GM20431 (cell line): ENCODE results near the gene TRIM46.
"Not testable (repeated sequence)": the region's sequence is repeated elsewhere in the genome, so short reads cannot be mapped to it uniquely, and the experiment has no call there.

Experiments
- in situ Hi-C: fragments of 300-500 bp; cut with MseI, MboI; formaldehyde crosslinking; loops from one replicate; pipeline ENCODE4 v1.15.0; 2020; ENCODE audit warnings: low sequenced_read_pairs; ENCODE audit not compliant: unreplicated experiment

The TRIM46 gene

DNA sequence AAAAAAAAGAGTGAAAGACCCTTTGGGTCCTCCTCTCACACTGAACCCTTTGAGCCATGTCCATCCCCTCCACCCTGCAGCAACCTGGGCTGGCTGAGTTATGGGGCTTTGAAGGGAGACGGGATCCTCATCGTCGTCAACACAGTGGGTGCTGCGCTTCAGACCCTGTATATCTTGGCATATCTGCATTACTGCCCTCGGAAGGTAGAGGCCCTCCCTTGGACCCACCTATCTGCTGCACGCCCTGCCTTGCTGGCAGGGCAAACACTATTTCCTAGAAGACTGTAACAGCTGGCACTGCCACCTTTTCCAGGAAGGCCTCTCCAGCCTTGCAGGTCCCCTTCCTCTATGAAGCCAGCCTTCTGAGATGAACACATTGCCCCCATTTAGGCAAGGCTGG is 36.9 kb upstream of the TRIM46 start:
- in situ Hi-C loops: no loop called here

DNA sequence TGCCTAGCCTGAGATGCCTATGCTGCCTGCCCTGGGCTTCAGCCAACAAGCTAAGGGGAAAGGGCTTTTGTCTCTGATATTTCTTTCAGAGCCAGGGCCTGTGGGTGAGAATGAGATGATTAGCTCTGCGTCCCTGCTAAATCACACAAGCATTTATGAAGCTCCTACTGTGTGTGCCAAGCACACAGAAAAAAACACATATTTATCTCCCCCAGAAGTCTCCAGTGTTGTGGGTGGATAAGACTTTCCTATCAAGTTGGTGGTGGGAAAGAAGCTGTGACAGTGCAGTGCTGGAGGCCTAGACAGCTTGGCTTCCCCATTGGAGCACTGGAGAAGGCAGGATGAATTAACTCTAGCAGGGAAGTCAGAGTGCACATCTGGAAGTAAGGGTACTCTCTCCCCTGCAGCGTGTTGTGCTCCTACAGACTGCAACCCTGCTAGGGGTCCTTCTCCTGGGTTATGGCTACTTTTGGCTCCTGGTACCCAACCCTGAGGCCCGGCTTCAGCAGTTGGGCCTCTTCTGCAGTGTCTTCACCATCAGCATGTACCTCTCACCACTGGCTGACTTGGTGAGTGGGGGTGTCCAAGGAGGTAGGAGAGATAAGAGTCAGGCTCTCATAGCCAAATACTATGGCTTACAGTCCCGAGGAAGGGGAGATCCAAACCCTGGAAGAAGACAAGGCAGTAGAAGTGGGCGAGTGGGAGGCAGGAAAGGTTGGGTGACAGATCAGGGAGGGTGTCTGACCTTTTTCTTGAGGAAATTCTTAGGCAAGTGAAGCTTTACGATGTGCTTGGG is 36.3 kb upstream of the TRIM46 start:
- in situ Hi-C loops: no loop called here

DNA sequence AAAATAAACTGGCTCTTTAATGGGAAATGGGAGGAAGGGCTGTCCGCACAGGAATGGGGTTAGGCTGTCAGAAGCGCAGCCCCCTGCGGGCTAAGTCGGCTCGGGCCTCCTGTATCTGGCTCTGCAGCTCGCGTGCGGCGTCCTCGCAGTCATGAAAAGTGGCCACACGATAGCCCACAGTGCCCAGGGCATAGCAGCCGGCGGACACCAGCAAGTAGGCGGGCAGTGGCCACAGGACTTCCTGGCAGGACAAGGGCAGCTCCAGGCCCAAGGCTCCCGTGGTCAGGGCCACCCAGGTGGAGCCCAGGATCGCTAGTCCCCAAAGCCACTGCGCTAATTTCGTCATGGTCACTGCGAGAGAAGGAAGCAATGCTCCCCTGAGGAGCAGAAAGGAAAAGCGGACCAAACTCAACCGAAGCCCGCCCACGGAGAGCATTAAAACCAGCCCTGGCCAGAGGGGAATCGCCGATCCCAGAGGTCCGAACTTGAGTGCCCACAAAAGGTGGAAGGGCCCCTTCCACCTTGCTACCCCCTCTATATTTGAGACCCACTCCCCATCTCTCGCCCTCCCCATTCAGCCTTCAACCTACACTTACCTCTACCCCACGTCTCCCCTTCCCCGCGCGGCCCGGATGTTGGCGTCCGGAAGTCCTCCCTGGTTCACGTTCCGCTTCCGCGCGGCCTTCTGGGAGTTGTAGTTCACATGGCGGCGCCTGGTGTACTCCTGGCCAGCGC is 33.6 kb upstream of the TRIM46 start, which contains the start of gene DPM3:
DPM3 (minus strand) TSS at position 637 of the 735 bp plus-strand sequence; CDS start at position 346, 291 bp downstream.
- in situ Hi-C loops: no loop called here

DNA sequence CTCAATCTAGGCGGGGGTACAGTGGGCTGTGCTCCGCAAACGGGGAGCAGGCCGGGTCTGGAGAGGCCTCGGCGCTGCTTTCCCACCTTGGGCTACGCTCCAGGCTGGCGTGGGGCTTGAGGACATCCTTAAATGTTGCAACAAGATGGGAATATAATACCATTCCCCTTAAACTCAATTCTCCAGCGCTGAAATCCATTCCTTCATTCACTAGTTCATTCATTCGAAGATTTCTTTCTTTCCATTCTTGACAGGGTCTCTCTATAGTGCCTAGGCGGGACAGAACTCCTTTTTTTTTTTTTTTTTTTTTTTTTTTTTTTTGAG is 33.1 kb upstream of the TRIM46 start:
- in situ Hi-C loops: no loop called here

DNA sequence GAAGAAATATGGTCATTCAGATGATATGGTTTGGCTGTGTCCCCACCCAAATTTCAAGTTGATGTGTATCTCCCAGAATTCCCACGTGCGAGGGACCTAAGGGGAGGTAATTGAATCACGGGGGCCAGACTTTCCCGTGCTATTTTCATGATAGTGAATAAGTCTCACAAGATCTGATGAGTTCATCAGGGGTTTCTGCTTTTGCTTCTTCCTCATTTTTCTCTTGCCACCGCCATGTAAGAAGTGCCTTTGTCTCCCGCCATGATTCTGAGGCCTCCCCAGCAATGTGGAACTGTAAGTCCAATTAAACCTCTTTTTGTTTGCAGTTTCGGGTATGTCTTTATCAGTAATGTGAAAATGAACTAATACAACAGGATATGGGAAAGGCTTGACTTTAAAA is 31.9 kb upstream of the TRIM46 start:
- in situ Hi-C loops: no loop called here

DNA sequence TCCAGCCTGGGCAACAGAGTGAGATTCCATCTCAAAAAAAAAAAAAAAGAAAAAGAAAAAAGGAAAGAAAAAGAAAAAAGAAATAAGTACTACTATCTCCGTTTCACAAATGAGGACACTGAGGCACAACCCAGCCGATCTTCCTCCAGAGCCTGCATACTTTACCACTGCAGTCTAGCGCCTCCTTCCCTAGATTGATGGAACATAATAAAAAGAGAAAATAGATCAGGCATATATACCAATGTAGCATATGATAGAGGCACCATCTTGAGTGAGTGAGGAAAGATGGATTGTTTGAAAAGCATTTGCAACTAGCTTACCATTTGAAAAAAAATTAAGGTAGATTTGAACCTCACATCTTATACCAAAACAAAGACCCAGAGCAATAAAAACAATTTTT is 28.2 kb upstream of the TRIM46 start:
- in situ Hi-C loops: no loop called here

DNA sequence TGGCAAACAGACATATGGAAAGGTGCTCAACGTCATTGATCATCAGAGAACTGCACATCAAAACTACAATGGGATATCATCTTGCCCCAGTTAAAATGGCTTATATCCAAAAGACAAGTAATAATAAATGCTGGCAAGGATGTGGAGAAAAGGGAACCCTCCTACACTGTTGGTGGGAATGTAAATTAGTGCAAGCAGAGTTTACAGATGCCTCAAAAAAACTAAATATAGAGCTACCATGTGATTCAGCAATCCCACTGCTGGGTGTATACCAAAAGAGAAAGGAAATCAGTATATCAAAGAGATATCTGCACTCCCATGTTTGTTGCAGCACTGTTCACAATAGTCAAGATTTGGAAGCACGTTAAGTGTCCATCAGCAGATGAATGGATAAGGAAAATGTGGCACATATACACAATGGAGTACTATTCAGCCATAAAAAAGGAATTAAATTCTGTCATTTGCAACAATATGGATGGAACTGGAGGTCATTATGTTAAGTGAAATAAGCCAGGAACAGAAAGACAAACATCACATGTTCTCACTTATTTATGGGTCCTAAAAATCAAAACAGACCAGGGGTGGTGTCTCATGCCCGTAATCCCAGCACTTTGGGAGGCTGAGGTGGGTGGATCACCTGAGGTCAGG is 17.5 kb upstream of the TRIM46 start:
- in situ Hi-C loops: not testable (repeated sequence)

DNA sequence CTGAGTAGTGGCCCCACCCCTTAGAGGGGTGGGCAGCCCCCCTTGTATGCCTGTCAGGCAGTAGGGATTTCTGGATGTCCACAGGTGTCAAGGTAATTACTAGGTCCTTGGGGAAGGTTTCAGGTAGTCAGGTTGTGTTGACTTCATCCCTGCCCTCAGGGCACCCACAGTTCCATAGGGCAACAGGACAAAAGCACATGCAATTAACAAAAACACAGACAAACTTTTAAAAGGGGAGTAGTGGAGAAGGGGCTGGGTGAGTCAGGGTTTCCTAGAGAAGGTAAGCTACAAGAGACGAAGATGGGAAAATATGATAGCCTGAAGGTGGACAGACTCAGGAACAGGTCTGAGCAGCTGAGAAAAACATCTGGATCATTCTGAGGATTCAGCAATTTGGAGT is 14.7 kb upstream of the TRIM46 start:
- in situ Hi-C loops: no loop called here

DNA sequence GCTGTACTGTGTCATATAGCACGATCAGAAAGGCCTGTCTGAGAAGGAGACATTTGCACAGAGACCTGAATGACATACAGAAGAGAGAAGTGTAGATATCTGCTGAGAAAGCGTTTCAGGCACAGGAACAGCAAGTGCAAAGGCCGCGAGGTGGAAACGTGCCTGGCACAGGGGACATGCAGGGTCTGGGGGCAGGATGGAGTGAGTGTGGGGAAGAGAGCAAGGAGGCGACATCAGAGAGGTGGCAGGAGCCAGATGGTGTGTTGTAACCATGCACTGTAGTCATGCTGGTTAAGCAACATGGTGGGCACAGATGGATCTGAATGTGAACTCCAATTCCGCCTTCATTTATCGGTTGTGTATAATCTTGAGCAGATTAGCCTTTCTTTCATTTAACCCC is 13.5 kb upstream of the TRIM46 start:
- in situ Hi-C loops: loop anchor here (5.0 kb wide), 1 partner anchor 63 kb away; no protein-coding TSS in a partner anchor

DNA sequence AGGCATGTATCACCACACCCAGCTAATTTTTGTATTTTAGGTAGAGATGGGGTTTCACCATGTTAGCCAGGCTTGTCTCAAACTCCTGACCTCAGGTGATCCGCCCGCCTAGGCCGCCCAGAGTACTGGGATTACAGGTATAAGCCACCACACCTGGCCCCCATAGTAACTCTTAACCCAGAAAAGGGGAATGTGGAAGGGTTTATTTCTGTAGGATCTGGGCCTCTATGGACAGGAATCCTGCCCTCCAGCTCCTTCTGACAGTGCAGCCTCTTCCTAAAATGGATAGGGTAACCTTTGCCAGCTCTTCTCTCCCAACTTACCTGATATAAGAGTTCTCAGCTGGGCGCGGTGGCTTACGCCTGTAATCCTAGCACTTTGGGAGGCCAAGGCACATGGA is 11.0 kb upstream of the TRIM46 start:
- in situ Hi-C loops: loop anchor here (5.0 kb wide), 1 partner anchor 65 kb away; no protein-coding TSS in a partner anchor

DNA sequence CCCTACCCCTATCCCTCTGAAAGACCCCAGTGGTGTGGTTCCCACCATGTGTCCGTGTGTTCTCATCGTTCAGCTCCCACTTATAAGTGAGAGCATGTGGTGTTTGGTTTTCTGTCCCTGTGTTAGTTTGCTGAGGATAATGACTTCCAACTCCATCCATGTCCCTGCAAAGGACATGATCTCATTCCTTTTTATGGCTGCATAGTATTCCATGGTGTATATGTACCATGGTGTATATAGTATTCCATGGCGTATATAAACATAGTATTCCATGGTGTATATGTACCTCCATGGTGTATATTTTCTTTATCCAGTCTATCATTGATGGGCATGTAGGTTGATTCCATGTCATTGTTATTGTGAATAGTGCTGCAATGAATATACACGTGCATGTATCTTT is 9.9 kb upstream of the TRIM46 start:
- in situ Hi-C loops: loop anchor here (5.0 kb wide), 1 partner anchor 66 kb away; no protein-coding TSS in a partner anchor

DNA sequence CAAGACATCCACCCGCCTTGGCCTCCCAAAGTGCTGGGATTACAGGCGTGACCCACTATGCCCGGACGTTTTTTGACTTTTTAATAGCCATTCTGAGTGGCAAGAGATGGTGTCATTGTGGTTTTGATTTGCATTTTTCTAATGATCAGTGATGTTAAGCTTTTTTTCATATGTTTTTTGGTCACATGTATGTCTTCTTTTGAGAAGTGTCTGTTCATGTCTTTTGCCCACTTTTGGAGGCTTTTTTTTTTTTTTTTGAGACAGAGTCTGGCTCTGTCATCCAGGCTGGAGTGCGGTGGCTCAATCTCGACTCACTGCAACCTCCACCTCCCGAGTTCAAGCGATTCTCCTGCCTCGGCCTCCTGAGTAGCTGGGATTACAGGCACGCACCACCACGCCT is 9.0 kb upstream of the TRIM46 start:
- in situ Hi-C loops: loop anchor here (5.0 kb wide), 1 partner anchor 67 kb away; no protein-coding TSS in a partner anchor

DNA sequence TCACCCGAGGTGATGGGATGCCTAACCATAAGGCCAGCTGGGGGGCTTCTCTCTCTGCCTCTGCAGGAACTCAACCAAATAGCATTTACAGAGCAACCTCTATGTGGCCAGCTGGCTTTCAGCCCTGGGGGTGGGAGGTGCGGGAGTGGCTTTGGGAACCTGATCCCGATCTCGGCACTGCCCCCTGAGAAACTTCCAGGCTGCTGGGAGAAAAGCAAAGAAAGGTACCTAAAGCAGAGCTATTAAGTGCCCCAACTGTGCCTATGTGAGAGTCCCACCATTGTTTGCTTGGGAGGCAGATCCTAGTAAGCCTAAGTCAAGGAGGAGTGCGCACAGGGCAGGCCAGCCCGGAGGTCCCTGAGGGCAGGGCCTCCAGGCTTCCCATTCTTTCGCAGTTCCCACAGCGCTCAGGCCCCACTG is 7.6 kb upstream of the TRIM46 start:
- in situ Hi-C loops: no loop called here

DNA sequence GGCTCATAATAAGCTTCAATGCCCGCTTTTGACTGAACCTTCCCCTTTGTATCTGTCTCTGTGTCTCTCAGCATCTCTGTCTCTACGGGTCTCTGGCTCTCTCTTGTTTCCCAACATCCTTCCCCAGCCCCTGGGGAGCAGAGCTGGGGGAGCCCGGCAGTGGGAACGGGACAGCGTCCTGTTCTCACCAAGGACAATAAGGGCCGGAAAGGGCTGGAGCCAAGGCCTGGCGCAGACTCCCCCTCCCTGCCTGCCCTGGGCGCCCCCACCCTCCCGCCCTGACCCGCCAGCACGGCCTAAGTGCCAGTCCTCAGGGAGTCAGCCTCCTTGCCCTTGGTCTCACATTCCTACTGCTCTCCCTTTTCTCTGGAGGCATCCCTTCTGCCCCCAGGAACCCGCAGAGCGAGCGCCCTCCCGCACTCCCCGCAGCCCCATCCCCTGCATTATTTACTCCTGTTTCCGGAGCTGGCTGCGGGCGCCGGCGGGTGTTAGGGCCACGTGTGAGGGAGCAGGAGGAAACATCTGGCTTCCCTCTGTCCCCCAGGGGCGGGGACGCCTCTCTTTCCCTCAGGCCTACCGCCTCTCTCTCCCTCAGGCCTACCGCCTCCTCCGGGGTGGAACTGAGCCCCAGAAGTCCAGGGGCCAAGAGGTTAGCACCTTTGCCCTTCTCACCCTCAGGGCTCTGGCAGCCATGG is 7.0 kb upstream of the TRIM46 start:
- in situ Hi-C loops: no loop called here

DNA sequence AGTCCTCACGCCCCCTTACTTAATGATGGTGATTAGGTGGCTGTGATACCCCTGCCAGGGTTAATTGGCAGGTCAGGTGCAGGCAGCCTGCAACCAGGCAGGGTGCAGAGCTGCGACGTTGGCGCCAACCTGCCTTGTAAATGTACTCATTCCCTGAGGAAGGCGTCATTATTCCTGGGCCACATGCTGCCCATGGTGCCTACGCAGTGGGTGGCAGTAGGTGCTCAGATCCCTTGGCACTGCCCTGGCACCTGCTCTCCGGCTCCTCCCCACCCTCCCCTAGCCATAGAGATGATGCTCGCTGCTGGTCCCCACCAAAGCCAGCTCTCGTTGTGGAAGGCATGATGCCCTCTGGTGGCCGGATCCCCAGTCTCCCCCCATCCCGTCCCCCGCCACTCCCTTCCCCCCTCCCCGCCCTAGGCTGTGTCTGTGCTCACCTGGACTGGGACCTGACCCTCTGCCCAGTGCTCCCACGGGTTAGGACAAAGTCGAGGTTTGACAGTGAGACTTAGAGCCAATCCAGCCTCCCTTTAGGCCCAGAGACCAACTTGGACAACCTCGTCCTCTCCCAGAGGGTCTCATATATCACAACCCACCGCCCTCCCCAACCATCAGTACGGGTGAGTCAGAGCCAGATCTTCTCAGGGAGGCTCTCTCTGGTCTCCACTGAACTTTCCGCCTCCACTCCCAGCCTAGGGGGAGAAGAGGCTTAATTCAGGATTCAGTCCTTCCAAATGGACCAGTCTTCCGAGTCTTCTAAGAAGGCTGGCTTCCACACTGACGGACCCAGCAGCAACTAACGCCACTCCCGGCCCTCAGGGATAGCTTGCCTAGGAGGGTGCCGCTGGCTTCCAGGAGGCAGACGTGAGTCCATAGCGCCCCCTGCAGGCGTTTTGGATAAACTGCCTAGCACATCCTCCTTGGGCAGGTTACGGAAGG is 6.2 kb upstream of the TRIM46 start:
- in situ Hi-C loops: no loop called here

DNA sequence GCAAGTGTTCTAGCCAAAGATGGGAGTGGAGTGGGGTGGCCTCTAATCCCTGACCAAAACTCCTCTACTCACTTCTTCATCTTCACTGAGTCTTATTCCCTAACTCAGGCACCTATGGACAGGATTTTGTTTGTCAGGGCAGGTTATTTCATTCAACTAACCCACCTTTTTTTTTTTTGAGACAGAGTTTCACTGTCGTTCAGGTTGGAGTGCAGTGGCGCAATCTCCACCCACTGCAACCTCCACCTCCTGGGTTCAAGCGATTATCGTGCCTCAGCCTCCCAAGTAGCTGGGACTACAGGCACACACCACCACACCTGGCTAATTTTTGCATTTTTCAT is 5.6 kb upstream of the TRIM46 start:
- in situ Hi-C loops: not testable (repeated sequence)

DNA sequence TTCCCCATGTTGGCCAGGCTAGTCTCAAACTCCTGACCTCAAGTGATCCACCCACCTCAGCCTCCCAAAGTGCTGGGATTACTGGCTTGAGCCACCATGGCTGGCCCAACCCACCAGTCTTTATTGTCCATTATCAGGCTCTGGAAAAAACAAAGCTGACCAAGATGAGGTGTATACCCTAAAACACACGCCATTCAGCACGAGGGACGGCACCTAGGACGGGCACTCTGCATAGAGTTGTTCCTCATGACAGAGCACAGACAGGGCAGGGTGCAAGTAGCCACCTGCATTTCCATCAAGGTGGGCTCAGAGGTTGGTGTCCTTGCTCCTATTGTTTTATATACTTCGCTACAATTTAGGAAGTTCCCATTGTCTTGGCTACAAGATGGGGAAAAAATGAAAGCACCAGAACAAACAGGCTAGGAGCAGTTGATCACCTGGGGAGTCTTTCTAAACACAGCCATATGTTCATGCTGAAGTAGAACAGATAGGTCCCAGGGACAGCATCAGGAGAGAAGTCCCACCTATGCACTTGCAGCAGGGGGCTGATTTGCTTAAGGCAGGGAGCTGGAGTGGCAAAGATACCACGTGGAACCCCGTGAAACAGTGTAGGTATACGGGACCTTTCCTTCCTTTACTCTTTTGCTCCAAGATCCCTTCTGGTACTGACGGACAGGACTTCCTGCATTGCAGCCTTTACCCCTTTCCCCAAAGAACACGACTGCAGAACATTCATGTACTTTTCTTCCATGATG is 5.0 kb upstream of the TRIM46 start:
- in situ Hi-C loops: no loop called here

DNA sequence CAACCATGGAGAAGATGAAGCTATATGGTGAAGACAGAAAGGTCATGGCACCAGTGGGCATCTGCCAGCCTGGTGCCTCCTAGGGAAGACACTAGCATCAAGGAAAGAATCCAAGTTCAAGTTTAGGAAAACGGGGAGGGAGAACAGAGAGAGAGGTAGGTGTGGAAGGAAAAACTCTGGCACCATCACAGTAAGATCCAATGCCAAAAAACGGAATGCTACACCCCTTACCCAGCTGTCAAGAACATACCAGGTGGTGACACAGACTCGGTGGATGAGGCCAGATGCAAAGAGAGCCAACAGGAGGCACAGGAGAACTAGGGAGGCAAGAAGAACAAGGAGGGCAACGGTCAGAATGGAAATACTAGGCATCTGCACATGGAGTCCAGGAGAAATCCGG is 4.1 kb upstream of the TRIM46 start:
- in situ Hi-C loops: no loop called here
